ENCODE data around the gene GPR45.

- no peak for TF ChIP-seq POLR2AphosphoS5 (IDR thresholded peaks at IDR 0.05; ENCODE audit: low read depth, low read length)
- no peak for TF ChIP-seq POLR2A (IDR thresholded peaks at IDR 0.05; ENCODE audit: low read depth, low read length)
These were observed 44.9 kb upstream of the GPR45 start for GRCh38 chr2:105196651-105197050.

All from GM12891 (cell line).